Activated T-helper 2 cell treated with anti-CD3 and anti-CD28 coated beads, Interferon-gamma antibody, Interleukin-2, Interleukin-4, amounts not matched to agents 10 μg/mL and 5 μg/mL and 100 μg/mL, durations not matched to agents 14 hours and 24 hours and 36 hours (primary cell): ENCODE measurements around the gene PIWIL1. TPM values are rescaled to one million over a fixed set of nuclear protein-coding genes. Genes with fewer than 3 reads are reported as not detected.

ENCODE experiments used
- DNase-seq: peaks from one replicate; pipeline ENCODE4 v3.0.0; 2021; ENCODE audit warnings: low spot score
- H3K27ac Mint-ChIP-seq: one replicate; pipeline ENCODE4 v1.8.0; 2021; ENCODE audit warnings: mixed read lengths
- H3K27me3 Mint-ChIP-seq: one replicate; pipeline ENCODE4 v1.8.0; 2021; ENCODE audit warnings: low read depth, mixed read lengths
- H3K36me3 Mint-ChIP-seq: one replicate; pipeline ENCODE4 v1.8.0; 2021; ENCODE audit warnings: low read depth, mixed read lengths
- H3K4me1 Mint-ChIP-seq: one replicate; pipeline ENCODE4 v1.8.0; 2021; ENCODE audit warnings: low read depth, mixed read lengths
- H3K4me3 Mint-ChIP-seq: one replicate; pipeline ENCODE4 v1.8.0; 2021; ENCODE audit warnings: low read depth, mild to moderate bottlenecking, moderate library complexity, mixed read lengths
- H3K9me3 Mint-ChIP-seq: one replicate; pipeline ENCODE4 v1.8.0; 2021; ENCODE audit warnings: mixed read lengths
- intact Hi-C: fragments of 100-400 bp; cut with micrococcal nuclease; formaldehyde crosslinking; loops from one replicate; pipeline ENCODE4 v1.15.1; 2023
- total RNA-seq: library from RNA; stranded (reverse); gene quantifications from 2 replicates; pipeline ENCODE4 v1.2.3, GENCODE V29; 2022

PIWIL1 gene
- total RNA-seq, 1 donor from 2014 or later, result not detected

DNA sequence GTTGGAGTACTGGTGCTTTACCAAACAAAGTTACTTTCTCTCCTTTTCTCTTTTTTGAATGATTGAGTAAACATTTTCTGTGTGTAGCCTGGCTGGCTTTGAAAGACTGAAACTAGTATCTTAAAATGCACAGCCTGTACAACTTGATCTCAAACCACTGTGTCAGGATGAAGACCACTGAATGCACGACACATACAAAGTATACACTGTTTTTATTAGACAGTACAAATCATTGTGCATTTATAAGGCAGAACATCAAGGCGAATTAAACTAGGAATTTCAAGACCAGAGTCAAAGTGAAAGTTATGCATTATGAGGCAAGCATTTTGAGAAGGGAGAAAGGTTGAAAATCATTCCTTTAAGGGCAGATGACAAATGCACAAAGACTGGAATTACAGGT is 59.0 kb downstream of the PIWIL1 start:
- Mint-ChIP-seq H3K27me3 (no peaks in the 10 kb centered on the region), H3K4me3 (no peak overlapping the region), H3K36me3 (no peaks in the 10 kb centered on the region), H3K9me3 (peaks cover 5% of the 10 kb centered on the region), H3K27ac (no peak overlapping the region), H3K4me1 (peaks cover 23% of the 10 kb centered on the region)
- intact Hi-C loops, result no loop called here
- DNase-seq, result no peak

DNA sequence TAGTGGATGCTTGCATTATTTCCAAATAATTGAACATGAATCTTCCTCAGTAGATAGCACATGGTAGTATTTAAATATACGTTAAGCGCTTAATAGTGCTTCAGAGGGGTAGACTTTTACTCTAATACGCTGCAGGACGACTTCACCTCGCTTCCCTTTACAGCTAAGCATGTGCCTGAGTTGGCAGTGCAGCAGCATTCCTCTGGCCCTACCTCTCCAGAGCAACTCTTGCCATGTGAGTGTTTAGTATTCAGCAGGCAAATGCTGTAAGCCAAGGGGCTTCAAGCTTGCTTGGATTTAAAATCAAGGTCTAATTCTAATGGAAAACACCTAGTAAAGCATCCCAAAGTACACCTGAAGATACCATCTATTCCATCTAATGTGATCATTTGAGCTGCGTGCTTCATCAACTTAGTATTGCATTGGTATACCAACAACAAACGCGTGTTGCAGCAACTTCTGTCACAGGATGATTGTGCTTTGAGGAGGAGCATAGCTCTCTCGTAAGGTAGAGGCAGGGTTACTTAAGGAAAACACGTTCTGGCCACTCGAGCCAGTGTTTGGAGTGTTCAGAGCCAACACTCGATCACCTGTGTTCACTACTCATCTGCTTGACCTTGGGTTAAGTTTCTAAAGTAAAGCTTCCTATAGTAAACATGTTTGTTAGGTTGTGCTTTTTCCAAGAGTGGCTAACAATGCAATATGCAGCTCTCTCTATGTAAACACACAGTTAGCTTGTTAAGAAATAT is 60.6 kb downstream of the PIWIL1 start:
- intact Hi-C loops, result no loop called here
- peaks cover 23% of the 10 kb centered on the region for H3K4me1 Mint-ChIP-seq
- DNase-seq, result no peak
- H3K36me3 Mint-ChIP-seq, result no peaks in the 10 kb centered on the region
- no peaks in the 10 kb centered on the region for H3K27me3 Mint-ChIP-seq
- peaks cover 5% of the 10 kb centered on the region for H3K9me3 Mint-ChIP-seq
- no peak overlapping the region for H3K4me3 Mint-ChIP-seq
- H3K27ac Mint-ChIP-seq, result no peak overlapping the region

DNA sequence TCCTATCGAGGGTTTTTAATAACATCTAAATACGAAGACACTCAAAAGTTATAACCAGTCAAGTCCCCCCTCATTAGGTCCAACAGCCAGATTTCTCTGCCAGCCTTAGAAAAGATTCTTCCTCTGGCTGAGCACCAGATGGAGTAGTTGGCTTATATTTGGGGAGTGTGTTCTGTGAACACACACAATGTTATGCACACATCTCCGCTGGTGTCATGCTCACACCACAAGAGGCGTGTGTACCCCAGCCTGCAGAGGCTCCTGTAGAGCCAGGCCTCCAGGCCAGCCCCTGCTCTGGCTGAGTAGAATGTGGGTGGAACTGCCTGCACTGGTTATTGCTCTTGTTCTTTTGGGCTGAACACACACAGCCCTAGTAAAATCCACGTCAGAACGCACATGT is 64.0 kb downstream of the PIWIL1 start:
- H3K27ac Mint-ChIP-seq, result no peak overlapping the region
- no peak overlapping the region for H3K4me3 Mint-ChIP-seq
- H3K9me3 Mint-ChIP-seq, result no peaks in the 10 kb centered on the region
- intact Hi-C loops, result no loop called here
- H3K4me1 Mint-ChIP-seq, result peaks cover 2% of the 10 kb centered on the region
- DNase-seq, result no peak
- no peaks in the 10 kb centered on the region for H3K36me3 Mint-ChIP-seq
- peaks cover 3% of the 10 kb centered on the region for H3K27me3 Mint-ChIP-seq

DNA sequence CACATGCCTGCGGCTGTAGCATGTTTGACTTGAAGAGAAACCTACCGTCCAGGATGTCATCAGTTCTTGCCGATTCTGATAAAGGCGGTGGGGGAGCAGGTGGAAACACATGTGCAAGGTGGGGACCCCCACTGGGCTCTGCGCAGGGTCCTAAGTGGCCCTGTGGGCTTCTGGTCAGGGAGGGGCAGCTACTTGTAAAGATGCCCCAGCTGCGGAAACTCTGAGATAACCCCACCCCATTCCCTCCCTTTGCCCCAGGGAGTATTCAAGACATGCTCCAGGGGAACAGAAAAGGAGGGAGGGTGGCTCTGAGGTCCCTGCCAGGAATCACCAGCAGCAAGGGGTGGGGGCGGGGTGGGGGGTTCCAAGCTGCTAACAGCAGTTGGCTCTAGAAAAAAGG is 67.6 kb downstream of the PIWIL1 start:
- no peaks in the 10 kb centered on the region for H3K4me1 Mint-ChIP-seq

GRCh38 chr12:130412384-130412783 is 74.7 kb downstream of the PIWIL1 start:
- no peaks in the 10 kb centered on the region for H3K36me3 Mint-ChIP-seq
- H3K4me1 Mint-ChIP-seq, result no peaks in the 10 kb centered on the region
- no peak overlapping the region for H3K27ac Mint-ChIP-seq
- DNase-seq, result no peak
- H3K27me3 Mint-ChIP-seq, result no peaks in the 10 kb centered on the region
- intact Hi-C loops, result no loop called here
- H3K4me3 Mint-ChIP-seq, result no peak overlapping the region
- H3K9me3 Mint-ChIP-seq, result no peaks in the 10 kb centered on the region

More for the DNA sequence above, 67.6 kb downstream of the PIWIL1 start:
- DNase-seq, result no peak
- Mint-ChIP-seq H3K9me3 (no peaks in the 10 kb centered on the region), H3K36me3 (no peaks in the 10 kb centered on the region), H3K27me3 (peaks cover 3% of the 10 kb centered on the region), H3K27ac (no peak overlapping the region), H3K4me3 (no peak overlapping the region)
- intact Hi-C loops, result no loop called here

- Mint-ChIP-seq H3K4me1 (no peaks in the 10 kb centered on the region), H3K27me3 (no peaks in the 10 kb centered on the region), H3K36me3 (no peaks in the 10 kb centered on the region), H3K4me3 (no peak overlapping the region), H3K27ac (no peak overlapping the region), H3K9me3 (no peaks in the 10 kb centered on the region)
- intact Hi-C loops, result no loop called here
- no peak for DNase-seq
These were observed 76.2 kb downstream of the PIWIL1 start for GRCh38 chr12:130413909-130414308.

DNA sequence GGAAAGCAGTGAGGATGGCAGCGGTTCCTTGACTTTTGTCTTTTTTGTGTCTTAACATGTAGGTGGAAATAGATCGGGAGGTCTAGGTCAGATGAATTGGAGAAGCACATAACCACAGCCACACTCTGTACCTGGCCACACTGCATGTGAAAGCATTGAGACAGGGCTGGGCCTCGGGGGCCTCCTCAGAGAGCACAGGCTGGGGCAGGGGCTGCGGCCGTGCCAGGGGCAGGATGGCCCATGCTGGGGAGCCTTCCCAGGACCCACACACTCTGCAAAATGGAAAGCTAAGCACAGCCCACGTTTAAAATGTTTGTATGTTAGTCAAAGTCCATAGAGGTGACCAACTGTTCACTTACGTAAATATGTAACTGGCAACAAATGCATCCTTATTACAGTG is 76.7 kb downstream of the PIWIL1 start:
- intact Hi-C loops, result no loop called here
- Mint-ChIP-seq H3K36me3 (no peaks in the 10 kb centered on the region), H3K9me3 (no peaks in the 10 kb centered on the region), H3K4me3 (no peak overlapping the region), H3K4me1 (no peaks in the 10 kb centered on the region), H3K27ac (no peak overlapping the region), H3K27me3 (no peaks in the 10 kb centered on the region)
- DNase-seq, result no peak

DNA sequence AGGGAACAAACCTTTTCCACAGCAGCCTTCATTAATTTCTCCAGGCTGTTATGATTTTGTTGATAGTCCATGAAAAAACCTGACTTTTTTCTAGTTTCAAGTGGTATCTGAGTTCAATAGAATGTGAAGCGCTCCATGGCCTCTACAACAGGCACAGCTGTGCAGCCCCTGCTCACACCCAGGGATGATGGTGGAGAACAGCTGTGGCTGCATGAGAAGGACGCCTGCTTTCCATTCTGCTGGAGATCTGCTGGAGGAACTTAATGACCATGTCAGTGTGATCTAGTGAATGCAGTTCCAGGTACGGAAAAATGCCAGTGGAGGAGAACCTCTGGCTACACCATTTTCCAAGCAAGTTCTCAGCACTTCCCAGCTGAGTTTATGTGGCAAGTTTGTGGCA is 80.6 kb downstream of the PIWIL1 start:
- no peak overlapping the region for H3K4me3 Mint-ChIP-seq

GRCh38 chr12:130419116-130419515 is 81.4 kb downstream of the PIWIL1 start:
- no peak overlapping the region for H3K4me3 Mint-ChIP-seq
- no peak for DNase-seq

More for the DNA sequence above, 80.6 kb downstream of the PIWIL1 start:
- intact Hi-C loops, result no loop called here
- no peaks in the 10 kb centered on the region for H3K36me3 Mint-ChIP-seq
- DNase-seq, result no peak
- no peaks in the 10 kb centered on the region for H3K27me3 Mint-ChIP-seq
- H3K9me3 Mint-ChIP-seq, result no peaks in the 10 kb centered on the region
- no peak overlapping the region for H3K27ac Mint-ChIP-seq
- no peaks in the 10 kb centered on the region for H3K4me1 Mint-ChIP-seq

DNA sequence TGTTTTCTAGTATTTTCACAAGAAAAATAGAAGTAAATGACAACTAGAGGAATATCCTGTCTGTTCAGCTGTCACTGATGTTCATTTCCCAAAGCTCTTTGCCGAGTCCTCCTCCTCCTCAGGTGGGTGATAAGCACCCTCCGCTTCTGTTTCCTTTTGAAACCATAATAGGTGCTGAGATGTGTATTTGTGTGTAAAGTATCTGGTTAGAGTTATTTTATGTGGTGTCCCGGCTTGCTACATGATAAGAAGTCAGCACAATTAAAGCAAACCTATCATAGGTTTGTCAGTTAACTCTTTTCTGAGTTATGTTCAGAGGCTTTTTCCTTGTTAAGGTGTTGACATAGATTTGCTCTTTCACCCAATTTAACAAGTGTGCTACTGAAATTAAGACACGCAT is 82.4 kb downstream of the PIWIL1 start:
- Mint-ChIP-seq H3K9me3 (no peaks in the 10 kb centered on the region), H3K27me3 (no peaks in the 10 kb centered on the region), H3K36me3 (no peaks in the 10 kb centered on the region), H3K4me1 (no peaks in the 10 kb centered on the region), H3K4me3 (no peak overlapping the region), H3K27ac (no peak overlapping the region)
- DNase-seq, result no peak
- intact Hi-C loops, result no loop called here

More at GRCh38 chr12:130419116-130419515, 81.4 kb downstream of the PIWIL1 start:
- no peaks in the 10 kb centered on the region for H3K9me3 Mint-ChIP-seq
- H3K36me3 Mint-ChIP-seq, result no peaks in the 10 kb centered on the region
- H3K27ac Mint-ChIP-seq, result no peak overlapping the region
- no peaks in the 10 kb centered on the region for H3K4me1 Mint-ChIP-seq
- intact Hi-C loops, result no loop called here
- H3K27me3 Mint-ChIP-seq, result no peaks in the 10 kb centered on the region

GRCh38 chr12:130421896-130422295 is 84.2 kb downstream of the PIWIL1 start:
- Mint-ChIP-seq H3K27me3 (no peaks in the 10 kb centered on the region), H3K4me1 (no peaks in the 10 kb centered on the region), H3K27ac (no peak overlapping the region)

More at GRCh38 chr12:130421896-130422295, 84.2 kb downstream of the PIWIL1 start:
- Mint-ChIP-seq H3K4me3 (no peak overlapping the region), H3K9me3 (no peaks in the 10 kb centered on the region), H3K36me3 (no peaks in the 10 kb centered on the region)
- intact Hi-C loops, result no loop called here
- DNase-seq, result no peak
